T-cell (primary cell): ENCODE results near the gene ATF2. TPM values are rescaled to one million over a fixed set of nuclear protein-coding genes. Genes with fewer than 3 reads are reported as not detected.

Experiments used
- ATAC-seq, 4 experiments: fragments of 200-7000 bp in 3 of 4; fragments of 150-1000 bp in 1 of 4; cut with Tn5 transposase; replicated peaks in 1 of 4; 1 replicate in 3 of 4; 2 replicates in 1 of 4; pipeline ENCODE4 v1.10.0; 2021; ENCODE audit warnings: moderate library complexity in 3 of 4, mild to moderate bottlenecking in 2 of 4, moderate number of reproducible peaks in 1 of 4
- CTCF ChIA-PET, 2 donors: fragments of 300-600 bp; sonication (Branson Sonifier 250); formaldehyde crosslinking; loops; one replicate each; lab custom pipeline; 2022; ENCODE audit warnings: antibody characterized with exemption in 2 of 2; lab: Charles Lee
- POLR2A ChIA-PET, 2 donors: fragments of 300-600 bp; sonication (Branson Sonifier 250); formaldehyde crosslinking; loops; one replicate each; lab custom pipeline; 2022; ENCODE audit warnings: antibody characterized with exemption in 2 of 2; lab: Charles Lee
- DNase-seq, 35 experiments: peaks; one replicate each; pipeline versions ENCODE4 v3.0.0 to v3.0.0-alpha.2; 2013 to 2023
- H3K27ac ChIP-seq: one replicate; pipeline ENCODE4 v1.5.1; 2013; ENCODE audit warnings: low read length
- H3K27me3 ChIP-seq, 2 experiments: replicated peaks in 1 of 2; 1 replicate in 1 of 2; 2 replicates in 1 of 2; pipeline versions ENCODE4 v1.6.1 to v1.7.0; 2013; ENCODE audit warnings: low read length in 1 of 2, mixed read lengths in 1 of 2; ENCODE audit not compliant: control insufficient read depth in 2 of 2, insufficient read depth in 2 of 2; ENCODE audit errors: extremely low read depth in 1 of 2
- H3K36me3 ChIP-seq, 2 donors: 1 replicate in 1 of 2; 2 replicates in 1 of 2; pipeline versions ENCODE4 v1.6.1 to v1.7.0; 2013; ENCODE audit warnings: low read length in 1 of 2; ENCODE audit not compliant: control insufficient read depth in 2 of 2, insufficient read depth in 1 of 2; ENCODE audit errors: extremely low read depth in 1 of 2
- H3K4me1 ChIP-seq, 2 experiments: 1 replicate in 1 of 2; 2 replicates in 1 of 2; pipeline versions ENCODE4 v1.6.1 to v1.7.0; 2013; ENCODE audit warnings: low read length in 2 of 2, mixed read lengths in 1 of 2; ENCODE audit not compliant: insufficient read depth in 2 of 2, control insufficient read depth in 1 of 2; ENCODE audit errors: extremely low read depth in 1 of 2
- H3K4me3 ChIP-seq, 2 donors: 1 replicate in 1 of 2; 2 replicates in 1 of 2; pipeline versions ENCODE4 v1.5.1 to v1.7.0; 2013; ENCODE audit warnings: mild to moderate bottlenecking in 2 of 2, low read length in 1 of 2, moderate library complexity in 1 of 2; ENCODE audit not compliant: control insufficient read depth in 1 of 2; ENCODE audit errors: extremely low read depth in 1 of 2
- H3K9me3 ChIP-seq: 2 replicates; pipeline ENCODE4 v1.7.0; 2013
- H3K27ac Mint-ChIP-seq, 2 donors: one replicate each; pipeline ENCODE4 v1.8.0; 2020 to 2021; ENCODE audit warnings: mild to moderate bottlenecking in 2 of 2, mixed read lengths in 2 of 2
- H3K27me3 Mint-ChIP-seq, 2 donors: one replicate each; pipeline ENCODE4 v1.8.0; 2021 to 2022; ENCODE audit warnings: mixed read lengths in 2 of 2
- H3K36me3 Mint-ChIP-seq: one replicate; pipeline ENCODE4 v1.8.0; 2021; ENCODE audit warnings: mixed read lengths
- H3K4me1 Mint-ChIP-seq, 3 donors: one replicate each; pipeline ENCODE4 v1.8.0; 2020 to 2022; ENCODE audit warnings: mixed read lengths in 3 of 3, mild to moderate bottlenecking in 1 of 3
- H3K4me3 Mint-ChIP-seq, 3 donors: one replicate each; pipeline ENCODE4 v1.8.0; 2020 to 2022; ENCODE audit warnings: mild to moderate bottlenecking in 3 of 3, mixed read lengths in 3 of 3, moderate library complexity in 3 of 3
- H3K9me3 Mint-ChIP-seq, 3 donors: one replicate each; pipeline ENCODE4 v1.8.0; 2020 to 2022; ENCODE audit warnings: mixed read lengths in 3 of 3
- WGBS: methylation state at CpG from one replicate; pipeline ENCODE4 v1.1.5; 2013; ENCODE audit warnings: missing lambda C conversion rate; ENCODE audit not compliant: insufficient coverage; 5-methylcytosine and 5-hydroxymethylcytosine counted together
- total RNA-seq, 35 experiments: library from RNA in 6 of 35; stranded (reverse) in 6 of 35; fragments of 120-200 nt in 1 of 35; gene quantifications; one replicate each; pipeline versions ENCODE4 v1.2.1 to v1.2.4 and lab custom pipeline; 2013 to 2026

The ATF2 gene, protein sequence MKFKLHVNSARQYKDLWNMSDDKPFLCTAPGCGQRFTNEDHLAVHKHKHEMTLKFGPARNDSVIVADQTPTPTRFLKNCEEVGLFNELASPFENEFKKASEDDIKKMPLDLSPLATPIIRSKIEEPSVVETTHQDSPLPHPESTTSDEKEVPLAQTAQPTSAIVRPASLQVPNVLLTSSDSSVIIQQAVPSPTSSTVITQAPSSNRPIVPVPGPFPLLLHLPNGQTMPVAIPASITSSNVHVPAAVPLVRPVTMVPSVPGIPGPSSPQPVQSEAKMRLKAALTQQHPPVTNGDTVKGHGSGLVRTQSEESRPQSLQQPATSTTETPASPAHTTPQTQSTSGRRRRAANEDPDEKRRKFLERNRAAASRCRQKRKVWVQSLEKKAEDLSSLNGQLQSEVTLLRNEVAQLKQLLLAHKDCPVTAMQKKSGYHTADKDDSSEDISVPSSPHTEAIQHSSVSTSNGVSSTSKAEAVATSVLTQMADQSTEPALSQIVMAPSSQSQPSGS
- total RNA-seq (10 to 100 TPM; 49.1 to 57.0 (median 52.9) TPM), total RNA-seq (lab: John Stamatoyannopoulos, UW) (67.5 to 107 (median 83.3) reads per million in 29 experiments)
- 57.6 TPM for total RNA-seq (2013)

DNA sequence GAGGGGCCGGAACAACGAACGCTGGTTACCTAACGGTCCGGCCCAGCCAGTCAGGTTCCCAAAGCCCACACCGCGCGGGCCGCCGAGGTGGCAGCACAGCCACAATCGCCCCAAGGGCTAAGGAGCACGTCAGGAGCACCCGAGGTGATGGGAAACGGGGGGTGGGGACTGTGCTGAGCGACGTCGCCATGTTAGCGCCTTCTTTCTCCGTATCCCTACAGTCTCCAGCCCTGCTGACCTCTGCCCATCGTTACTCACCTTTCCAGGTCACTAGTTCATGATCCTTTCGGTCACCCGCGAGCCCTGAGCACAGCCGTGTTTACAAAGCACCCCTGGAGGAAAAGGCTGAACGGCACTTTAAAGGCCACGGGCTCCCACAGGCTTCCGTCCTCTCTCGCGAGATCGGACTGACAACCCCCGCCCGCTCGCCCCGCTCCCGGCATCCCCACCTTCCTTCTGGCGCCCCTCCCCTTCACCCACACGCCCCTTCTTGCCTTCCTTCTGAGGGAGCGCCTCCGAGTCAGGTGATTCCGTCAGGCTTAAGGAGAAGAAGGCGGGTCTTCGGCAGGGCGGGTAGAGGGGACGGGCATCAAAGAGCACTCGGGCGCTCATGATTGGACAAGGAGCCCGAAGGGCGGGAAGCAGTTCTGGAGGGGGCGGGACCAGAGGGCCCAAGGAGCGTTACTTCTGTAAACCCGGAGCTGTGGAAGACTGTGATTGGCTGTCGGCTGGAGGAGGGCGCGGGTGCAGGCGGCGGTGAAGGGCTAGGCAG, at the start of gene ATF2:
TSS of gene ATF2 (minus strand) at position 412 of the 772 bp plus-strand sequence. CDS start 31,760 bp downstream, outside the sequence.
- no peaks in the 10 kb centered on the region for H3K27me3 Mint-ChIP-seq
- peaks cover 5% of the 10 kb centered on the region for H3K36me3 Mint-ChIP-seq
- H3K27ac Mint-ChIP-seq = peak within 1 kb of the TSS; percentile 99
- H3K4me3 Mint-ChIP-seq = peak within 1 kb of the TSS; percentile 93 to 100 (median 99)
- WGBS = 0% methylated on average over 40 of the region's 56 CpGs
- POLR2A ChIA-PET = interaction anchor here (0.6 to 1.3 kb wide), 8 partner anchors 8 to 1210 kb away, joined by 3 to 5 read pairs (median 4); partner anchors contain the start of gene SCRN3 (in 1 of the 2)
- Histone ChIP-seq H3K27me3 (no peaks in the 10 kb centered on the region), H3K27ac (peak within 1 kb of the TSS; percentile 80), H3K9me3 (no peaks in the 10 kb centered on the region), H3K4me3 (peak within 1 kb of the TSS; percentile 84 to 95), H3K4me1 (peaks cover 15 to 16% of the 10 kb centered on the region in 2 experiments), H3K36me3 (no peaks in the 10 kb centered on the region)
- H3K9me3 Mint-ChIP-seq = no peaks in the 10 kb centered on the region
- ATAC-seq (peak; percentile 91 to 93 (median 92)), DNase-seq (peak; percentile 90 to 99 (median 99))
- CTCF ChIA-PET = interaction anchor here (0.5 to 1.2 kb wide), 8 partner anchors 8 to 737 kb away, joined by 3 to 8 read pairs (median 4); no protein-coding TSS in a partner anchor
- peaks cover 41 to 61% (median 58%) of the 10 kb centered on the region in 3 donors for H3K4me1 Mint-ChIP-seq

DNA sequence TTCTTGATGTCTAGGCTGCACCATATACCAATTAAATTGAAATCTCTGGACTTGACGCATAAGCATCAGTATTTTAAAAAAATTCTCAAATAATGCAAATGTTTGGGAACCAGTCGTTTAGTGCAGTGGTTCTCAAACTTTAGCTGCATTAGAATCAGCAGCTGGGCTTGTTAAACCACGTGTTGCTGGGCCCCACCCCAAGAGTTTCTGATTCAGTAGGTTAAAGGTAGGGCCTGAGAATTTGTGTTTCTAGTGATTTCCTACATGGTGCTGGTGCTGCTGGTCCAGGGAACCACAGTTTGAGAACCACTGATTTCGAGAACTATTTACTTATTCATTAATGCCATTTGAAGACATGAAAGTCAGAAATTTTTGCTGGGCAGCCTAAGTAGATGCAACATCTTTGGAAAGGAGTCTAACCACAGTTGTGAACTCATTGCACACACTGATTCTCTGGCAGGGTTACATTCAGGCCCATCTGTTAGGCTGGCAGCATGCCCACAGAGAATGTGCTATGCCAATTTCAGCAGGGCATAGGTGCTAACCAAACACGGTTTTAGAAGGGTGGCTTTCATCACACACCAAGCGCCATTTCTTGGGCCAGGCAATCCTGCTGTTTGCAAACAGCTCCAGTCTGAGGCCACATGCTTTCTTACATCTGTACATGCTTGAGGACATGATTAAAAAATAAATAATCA, 39.9 kb upstream of the ATF2 start:
- H3K27me3 Mint-ChIP-seq = peaks cover 0 to 13% of the 10 kb centered on the region in 2 donors
- Histone ChIP-seq H3K27ac (no peak overlapping the region), H3K27me3 (no peaks in the 10 kb centered on the region), H3K4me3 (no peak overlapping the region), H3K36me3 (no peaks in the 10 kb centered on the region), H3K4me1 (peaks cover 0 to 7% of the 10 kb centered on the region in 2 experiments), H3K9me3 (no peaks in the 10 kb centered on the region)
- DNase-seq = peak in 12 of 35 experiments; percentile 6 to 41 (median 18)
- no peaks in the 10 kb centered on the region for H3K9me3 Mint-ChIP-seq
- CTCF ChIA-PET = interaction anchor here in 1 of 2 donors (0.8 to 1.2 kb wide), 2 partner anchors 32 to 44 kb away, joined by 3 to 4 read pairs; no protein-coding TSS in a partner anchor
- peaks cover 0 to 5% (median 4%) of the 10 kb centered on the region in 3 donors for H3K4me1 Mint-ChIP-seq
- no peaks in the 10 kb centered on the region for H3K36me3 Mint-ChIP-seq
- no peak overlapping the region for H3K4me3 Mint-ChIP-seq
- ATAC-seq = no peak
- H3K27ac Mint-ChIP-seq = no peak overlapping the region
- 78% methylated on average over 4 of the region's 6 CpGs for WGBS
- POLR2A ChIA-PET = no interaction called here

DNA sequence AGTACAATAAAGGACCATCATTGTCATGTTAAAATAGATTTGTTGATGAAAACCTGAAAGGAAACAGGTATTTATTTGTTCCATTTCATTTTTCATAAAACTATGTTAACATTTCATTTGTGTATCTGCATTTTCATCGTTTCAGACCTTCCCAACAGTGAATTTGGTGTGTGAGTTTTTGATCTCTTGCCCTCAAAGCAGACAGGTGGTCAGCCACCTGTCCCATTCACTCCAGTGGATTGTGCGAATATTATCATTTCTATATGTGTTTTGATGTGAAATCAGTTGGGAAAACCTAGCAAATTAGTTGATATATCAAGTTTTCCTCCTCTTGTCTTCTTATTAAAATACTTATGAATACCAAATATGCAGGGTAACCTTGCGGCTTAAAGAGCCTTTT, 38.9 kb upstream of the ATF2 start:
- Histone ChIP-seq H3K9me3 (no peaks in the 10 kb centered on the region), H3K27ac (no peak overlapping the region), H3K4me1 (peaks cover 0 to 7% of the 10 kb centered on the region in 2 experiments), H3K27me3 (peaks cover 0 to 2% of the 10 kb centered on the region in 2 experiments), H3K36me3 (no peaks in the 10 kb centered on the region), H3K4me3 (no peak overlapping the region)
- Mint-ChIP-seq H3K27ac (no peak overlapping the region), H3K4me3 (no peak overlapping the region), H3K4me1 (peaks cover 0 to 5% (median 4%) of the 10 kb centered on the region in 3 donors), H3K27me3 (peaks cover 3 to 11% of the 10 kb centered on the region in 2 donors), H3K36me3 (no peaks in the 10 kb centered on the region), H3K9me3 (no peaks in the 10 kb centered on the region)
- WGBS = no CpG with 5 or more reads among the region's 3 CpGs
- ChIA-PET CTCF (interaction anchor here in 1 of 2 donors (0.7 kb wide), 1 partner anchor 29 kb away, joined by 3 read pairs; no protein-coding TSS in a partner anchor), POLR2A (no interaction called here)
- ATAC-seq (no peak), DNase-seq (no peak)

DNA sequence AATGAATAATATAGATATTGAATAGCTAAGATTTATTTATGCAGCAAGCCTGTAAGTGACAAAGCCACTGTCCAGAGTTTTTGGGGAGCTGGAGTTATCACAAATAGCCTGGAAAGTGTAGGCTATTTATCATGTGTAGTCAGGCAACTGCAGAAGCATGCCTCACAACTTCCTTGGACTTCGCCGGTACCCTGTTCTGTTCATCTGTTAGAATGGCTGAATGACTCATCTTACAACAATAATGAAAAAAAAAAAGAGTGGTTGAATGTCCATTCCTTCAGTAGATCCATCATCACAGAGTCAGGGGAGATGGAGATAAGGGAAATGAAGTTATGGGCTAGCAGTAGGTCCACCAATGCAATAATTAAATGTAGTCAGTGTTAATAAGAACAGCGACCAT, 37.5 kb upstream of the ATF2 start:
- no CpG with 5 or more reads among the region's 3 CpGs for whole genome bisulfite sequencing
- Histone ChIP-seq H3K27ac (no peak overlapping the region), H3K36me3 (no peaks in the 10 kb centered on the region), H3K4me1 (peaks cover 0 to 7% of the 10 kb centered on the region in 2 experiments), H3K27me3 (peaks cover 0 to 2% of the 10 kb centered on the region in 2 experiments), H3K9me3 (no peaks in the 10 kb centered on the region), H3K4me3 (no peak overlapping the region)
- peaks cover 10 to 12% of the 10 kb centered on the region in 2 donors for H3K27me3 Mint-ChIP-seq
- ChIA-PET POLR2A (no interaction called here), CTCF (interaction anchor here in 1 of 2 donors (0.9 to 2.4 kb wide), 2 partner anchors 46 to 892 kb away, joined by 3 to 5 read pairs; no protein-coding TSS in a partner anchor)
- H3K9me3 Mint-ChIP-seq = no peaks in the 10 kb centered on the region
- DNase-seq (no peak), ATAC-seq (no peak)
- H3K4me1 Mint-ChIP-seq = peaks cover 0 to 5% (median 4%) of the 10 kb centered on the region in 3 donors
- H3K4me3 Mint-ChIP-seq = no peak overlapping the region
- H3K27ac Mint-ChIP-seq = no peak overlapping the region
- H3K36me3 Mint-ChIP-seq = no peaks in the 10 kb centered on the region

DNA sequence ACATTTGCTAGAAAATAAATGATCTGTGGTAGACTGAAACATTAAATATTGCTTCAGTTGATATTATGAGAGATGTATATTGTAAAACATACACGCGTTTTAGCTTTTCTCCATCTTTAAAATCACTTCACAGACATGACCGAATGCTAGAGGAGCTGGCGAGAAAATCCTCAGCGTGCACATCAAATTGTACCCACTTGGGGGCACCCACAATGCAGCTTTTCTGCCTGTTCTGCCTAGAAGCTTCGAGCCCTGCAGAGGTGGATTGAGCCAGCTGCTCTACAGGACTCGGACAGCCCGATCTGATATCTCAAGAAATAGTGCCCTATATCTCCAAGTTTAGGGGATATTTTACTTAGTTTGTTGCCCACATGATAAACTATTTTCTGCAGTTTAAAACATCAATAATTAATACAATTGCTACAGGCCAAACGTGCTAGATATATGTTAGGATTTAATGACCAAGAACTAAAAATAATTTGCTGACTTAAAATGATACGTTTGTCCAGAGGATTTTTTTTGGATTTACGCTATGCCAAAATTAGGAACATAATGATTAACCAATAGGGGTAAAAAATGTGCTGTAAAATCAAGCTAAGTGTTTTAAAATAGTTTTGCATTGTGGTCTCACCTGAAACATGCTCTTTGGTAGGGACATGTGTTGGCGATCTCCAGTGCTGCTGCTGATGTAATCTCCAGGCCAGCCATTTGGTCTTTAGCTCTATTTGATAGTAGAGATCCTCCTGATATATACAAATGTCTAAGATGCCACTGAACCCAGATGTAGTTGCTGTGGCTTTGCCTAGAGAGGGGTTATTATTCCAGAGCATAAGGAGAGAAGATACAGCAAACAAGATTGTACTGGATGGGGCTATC, 35.9 kb upstream of the ATF2 start:
- Histone ChIP-seq H3K4me1 (peaks cover 0 to 7% of the 10 kb centered on the region in 2 experiments), H3K9me3 (no peaks in the 10 kb centered on the region), H3K36me3 (no peaks in the 10 kb centered on the region), H3K27ac (no peak overlapping the region), H3K27me3 (peaks cover 0 to 2% of the 10 kb centered on the region in 2 experiments), H3K4me3 (no peak overlapping the region)
- H3K27ac Mint-ChIP-seq = no peak overlapping the region
- peaks cover 0 to 3% (median 0%) of the 10 kb centered on the region in 3 donors for H3K9me3 Mint-ChIP-seq
- ATAC-seq (peak; percentile 70 to 86 (median 78)), DNase-seq (peak in 28 of 35 experiments; percentile 4 to 60 (median 27))
- 30% methylated on average over 6 of the region's 12 CpGs for WGBS
- H3K4me3 Mint-ChIP-seq = no peak overlapping the region
- H3K4me1 Mint-ChIP-seq = peaks cover 0 to 5% (median 4%) of the 10 kb centered on the region in 3 donors
- H3K27me3 Mint-ChIP-seq = peaks cover 12 to 21% of the 10 kb centered on the region in 2 donors
- ChIA-PET CTCF (interaction anchor here in 1 of 2 donors (0.6 to 2.4 kb wide), 7 partner anchors 11 to 894 kb away, joined by 3 to 5 read pairs (median 3); partner anchors contain the start of gene ATF2), POLR2A (interaction anchor here (0.6 kb wide), 2 partner anchors 8 to 269 kb away, joined by 3 read pairs; no protein-coding TSS in a partner anchor)
- H3K36me3 Mint-ChIP-seq = no peaks in the 10 kb centered on the region
